ENCODE results near the gene ZBTB4. TPM values are rescaled to one million over a fixed set of nuclear protein-coding genes. Genes with fewer than 3 reads are reported as not detected.
"Not testable (repeated sequence)": the region's sequence is repeated elsewhere in the genome, so short reads cannot be mapped to it uniquely, and the experiment has no call there.

The ZBTB4 gene
- total and polyA plus RNA-seq, 2 experiments from 2014 or later = 3.6 to 11.2 TPM

- Histone ChIP-seq H3K79me2 (replicated peaks; ENCODE audit: insufficient read depth) (peaks cover 52% of the 10 kb centered on the region), H3K4me3 (peak within 1 kb of the TSS; percentile 84), H3F3A (replicated peaks; ENCODE audit: low read depth) (peaks cover 10% of the 10 kb centered on the region; the same call in 1 of the 2 replicates), H3K4me2 (peak within 1 kb of the TSS; percentile 96), H2AFZ (peak within 1 kb of the TSS; percentile 94), H3K27ac (ENCODE audit: low read depth) (peak within 1 kb of the TSS; percentile 81), H3K4me1 (ENCODE audit: insufficient read depth) (peaks cover 28% of the 10 kb centered on the region)
- Mint-ChIP-seq H3K27me3 (ENCODE audit: insufficient read depth, low read depth, poor library complexity) (peaks cover 33% of the 10 kb centered on the region), H3K36me3 (ENCODE audit: low read depth) (peaks cover 13% of the 10 kb centered on the region), H3K4me3 (peak within 1 kb of the TSS; percentile 96), H3K4me1 (peaks cover 60% of the 10 kb centered on the region)
- not testable (repeated sequence) for H3K9me2 ChIP-seq (ENCODE audit: insufficient read depth); H4K20me1 ChIP-seq (replicated peaks; ENCODE audit: insufficient read depth); ATAC-seq; DNase-seq (ENCODE audit: low spot score); H3K27me3 ChIP-seq (ENCODE audit: insufficient read depth); H3K27ac Mint-ChIP-seq; H3K9me3 Mint-ChIP-seq; H3K36me3 ChIP-seq (ENCODE audit: insufficient read depth)
Observed at GRCh38 chr17:7481275-7481674, 1.8 kb upstream of the ZBTB4 start, which contains the start of gene SLC35G6. Gene SLC35G6, plus strand, starts transcription at chr17:7481446. Its CDS starts 71 bp downstream, at chr17:7481517.

- DNase-seq (ENCODE audit: low spot score) (peak; percentile 38), ATAC-seq (no peak)
- peak overlapping the region; percentile 96 for H3K4me3 Mint-ChIP-seq
- no peaks in the 10 kb centered on the region for H3K27me3 ChIP-seq (ENCODE audit: insufficient read depth)
- peaks cover 8% of the 10 kb centered on the region; the same call in 1 of the 2 replicates for H4K20me1 ChIP-seq (replicated peaks; ENCODE audit: insufficient read depth)
- peak overlapping the region; percentile 81 for H3K27ac ChIP-seq (ENCODE audit: low read depth)
- peak overlapping the region; percentile 91 for H3K27ac Mint-ChIP-seq
- H3K36me3 ChIP-seq (ENCODE audit: insufficient read depth) = no peaks in the 10 kb centered on the region
- peaks cover 52% of the 10 kb centered on the region for H3K79me2 ChIP-seq (replicated peaks; ENCODE audit: insufficient read depth)
- H3K4me3 ChIP-seq = peak overlapping the region; percentile 84
- peak overlapping the region; percentile 94 for H2AFZ ChIP-seq
- H3K9me3 Mint-ChIP-seq = no peaks in the 10 kb centered on the region; the same call in 1 of the 3 replicates
- H3K27me3 Mint-ChIP-seq (ENCODE audit: insufficient read depth, low read depth, poor library complexity) = peaks cover 27% of the 10 kb centered on the region
- peak overlapping the region; percentile 96 for H3K4me2 ChIP-seq
- H3F3A ChIP-seq (replicated peaks; ENCODE audit: low read depth) = 0 out of 2 replicates have a peak, but pooled peaks cover 4% of the 10 kb centered on the region
- H3K9me2 ChIP-seq (ENCODE audit: insufficient read depth) = no peaks in the 10 kb centered on the region
- peaks cover 21% of the 10 kb centered on the region for H3K4me1 ChIP-seq (ENCODE audit: insufficient read depth)
- H3K36me3 Mint-ChIP-seq (ENCODE audit: low read depth) = peaks cover 7% of the 10 kb centered on the region; the same call in 2 of the 3 replicates
- peaks cover 52% of the 10 kb centered on the region for H3K4me1 Mint-ChIP-seq
- TF ChIP-seq ETS1 (IDR thresholded peaks at IDR 0.05) (no peak), POLR2AphosphoS5 (IDR thresholded peaks at IDR 0.05; ENCODE audit: low read depth) (no peak), EZH2phosphoT487 (IDR thresholded peaks at IDR 0.05; ENCODE audit: unreplicated experiment) (no peak), ZNF114 (CRISPR knock-in tag; IDR thresholded peaks at IDR 0.05) (no peak), JUNB (IDR thresholded peaks at IDR 0.05; ENCODE audit: unreplicated experiment) (no peak), STAT1 (IDR thresholded peaks at IDR 0.05; ENCODE audit: unreplicated experiment) (no peak), CTCF (conservative IDR thresholded peaks at IDR 0.05; ENCODE audit: low read depth in 2 of 2) (no peak), REST (IDR thresholded peaks at IDR 0.05; ENCODE audit: unreplicated experiment) (no peak), ZNF331 (CRISPR knock-in tag; IDR thresholded peaks at IDR 0.05; ENCODE audit: low read depth) (no peak), EZH2 (IDR thresholded peaks at IDR 0.05; ENCODE audit: low read depth, unreplicated experiment) (no peak)
Observed at GRCh38 chr17:7480089-7480384, 606 bp upstream of the ZBTB4 start.
